Measurements from ENCODE around the gene P2RX5.

Gene P2RX5

DNA sequence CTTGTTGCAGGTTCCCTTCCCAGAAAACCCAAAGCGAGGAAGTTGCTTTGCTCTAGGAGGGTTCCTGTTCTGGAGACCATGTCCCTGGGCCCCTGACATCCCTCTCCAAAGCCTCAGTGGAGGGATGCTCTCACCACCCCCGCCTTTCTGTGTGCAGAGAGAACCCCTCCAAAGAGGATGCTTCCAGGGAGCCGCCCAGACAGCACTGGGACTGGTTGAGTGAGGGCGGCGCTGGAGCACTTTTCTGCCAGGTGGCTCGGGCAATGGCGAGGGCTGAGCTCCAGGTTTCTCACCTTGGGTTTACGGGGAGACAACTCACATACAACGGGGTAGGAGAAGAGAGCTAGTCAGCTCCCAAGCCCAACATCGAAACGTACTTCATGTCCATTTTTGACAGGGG, 20.1 kb downstream of the P2RX5 start:
- TF ChIP-seq, protein P1, sequence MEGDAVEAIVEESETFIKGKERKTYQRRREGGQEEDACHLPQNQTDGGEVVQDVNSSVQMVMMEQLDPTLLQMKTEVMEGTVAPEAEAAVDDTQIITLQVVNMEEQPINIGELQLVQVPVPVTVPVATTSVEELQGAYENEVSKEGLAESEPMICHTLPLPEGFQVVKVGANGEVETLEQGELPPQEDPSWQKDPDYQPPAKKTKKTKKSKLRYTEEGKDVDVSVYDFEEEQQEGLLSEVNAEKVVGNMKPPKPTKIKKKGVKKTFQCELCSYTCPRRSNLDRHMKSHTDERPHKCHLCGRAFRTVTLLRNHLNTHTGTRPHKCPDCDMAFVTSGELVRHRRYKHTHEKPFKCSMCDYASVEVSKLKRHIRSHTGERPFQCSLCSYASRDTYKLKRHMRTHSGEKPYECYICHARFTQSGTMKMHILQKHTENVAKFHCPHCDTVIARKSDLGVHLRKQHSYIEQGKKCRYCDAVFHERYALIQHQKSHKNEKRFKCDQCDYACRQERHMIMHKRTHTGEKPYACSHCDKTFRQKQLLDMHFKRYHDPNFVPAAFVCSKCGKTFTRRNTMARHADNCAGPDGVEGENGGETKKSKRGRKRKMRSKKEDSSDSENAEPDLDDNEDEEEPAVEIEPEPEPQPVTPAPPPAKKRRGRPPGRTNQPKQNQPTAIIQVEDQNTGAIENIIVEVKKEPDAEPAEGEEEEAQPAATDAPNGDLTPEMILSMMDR (IDR thresholded peaks at IDR 0.05; ENCODE audit: low read depth, low read length, missing control alignments) = no peak

GRCh38 chr17:3672571-3672970, 23.4 kb downstream of the P2RX5 start:
- no peak overlapping the region for H3K4me3 ChIP-seq (replicated peaks; ENCODE audit: low read depth, low read length)
- no peak for DNase-seq (ENCODE audit: extremely low read depth, low read depth)
- TF ChIP-seq, protein P1 (IDR thresholded peaks at IDR 0.05; ENCODE audit: low read depth, low read length, missing control alignments) = no peak

More for the DNA sequence above, 20.1 kb downstream of the P2RX5 start:
- no peak overlapping the region for H3K4me3 ChIP-seq (replicated peaks; ENCODE audit: low read depth, low read length)
- DNase-seq (ENCODE audit: extremely low read depth, low read depth) = no peak

DNA sequence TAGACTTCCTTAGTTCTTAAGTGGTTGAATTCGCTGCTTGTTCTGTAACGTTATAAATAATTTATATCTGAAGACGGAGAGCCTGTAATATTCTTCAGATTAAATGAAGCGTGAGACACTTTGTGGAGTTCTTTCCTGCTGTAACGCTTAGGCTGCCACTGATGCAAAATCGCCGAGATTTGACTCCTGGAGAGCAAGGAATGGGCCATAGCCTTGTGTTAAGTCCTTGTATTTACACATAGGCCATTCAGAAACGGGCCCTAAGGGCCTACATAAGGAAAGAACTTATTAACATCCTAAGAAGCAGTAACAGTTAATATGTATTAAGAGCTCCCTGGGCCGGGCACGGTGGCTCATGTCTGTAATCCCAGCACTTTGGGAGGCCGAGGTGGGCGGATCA, 26.4 kb downstream of the P2RX5 start:
- no peak for DNase-seq (ENCODE audit: extremely low read depth, low read depth)
- TF ChIP-seq, protein P1 (IDR thresholded peaks at IDR 0.05; ENCODE audit: low read depth, low read length, missing control alignments) = no peak
- peak overlapping the region; percentile 99 for H3K4me3 ChIP-seq (replicated peaks; ENCODE audit: low read depth, low read length)

DNA sequence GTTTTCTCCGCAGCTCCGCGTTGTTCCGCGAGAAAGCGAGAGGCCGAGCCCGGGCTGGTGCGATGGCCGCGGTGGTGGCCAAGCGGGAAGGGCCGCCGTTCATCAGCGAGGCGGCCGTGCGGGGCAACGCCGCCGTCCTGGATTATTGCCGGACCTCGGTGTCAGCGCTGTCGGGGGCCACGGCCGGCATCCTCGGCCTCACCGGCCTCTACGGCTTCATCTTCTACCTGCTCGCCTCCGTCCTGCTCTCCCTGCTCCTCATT, 26.9 kb downstream of the P2RX5 start:
- no peak for DNase-seq (ENCODE audit: extremely low read depth, low read depth)
- peak overlapping the region; percentile 99 for H3K4me3 ChIP-seq (replicated peaks; ENCODE audit: low read depth, low read length)
- TF ChIP-seq, protein P1 (IDR thresholded peaks at IDR 0.05; ENCODE audit: low read depth, low read length, missing control alignments) = no peak

GRCh38 chr17:3668279-3669084, 27.5 kb downstream of the P2RX5 start, which contains the start of the genes EMC6 and TAX1BP3:
Gene EMC6 (plus strand): TSS chr17:3668812. CDS start chr17:3669147, 335 bp downstream.
Gene TAX1BP3 (minus strand): TSS chr17:3668578. CDS start chr17:3668526, 52 bp downstream.
- DNase-seq (ENCODE audit: extremely low read depth, low read depth) = peak; percentile 89
- peak within 1 kb of the TSS; percentile 99 for H3K4me3 ChIP-seq (replicated peaks; ENCODE audit: low read depth, low read length)
- TF ChIP-seq, protein P1 (IDR thresholded peaks at IDR 0.05; ENCODE audit: low read depth, low read length, missing control alignments) = no peak

- H3K4me3 ChIP-seq (replicated peaks; ENCODE audit: low read depth, low read length) = peak overlapping the region; percentile 99
- DNase-seq (ENCODE audit: extremely low read depth, low read depth) = peak; percentile 46
- TF ChIP-seq, protein P1 (IDR thresholded peaks at IDR 0.05; ENCODE audit: low read depth, low read length, missing control alignments) = no peak
Measured at GRCh38 chr17:3667366-3668278, 28.3 kb downstream of the P2RX5 start.
